ENCODE data around the gene STN1.
"Not testable (repeated sequence)": the region's sequence is repeated elsewhere in the genome, so short reads cannot be mapped to it uniquely, and the experiment has no call there.

STN1 gene

GRCh38 chr10:103858360-103858759, 59.6 kb downstream of the STN1 start:
- no peak for DNase-seq

DNA sequence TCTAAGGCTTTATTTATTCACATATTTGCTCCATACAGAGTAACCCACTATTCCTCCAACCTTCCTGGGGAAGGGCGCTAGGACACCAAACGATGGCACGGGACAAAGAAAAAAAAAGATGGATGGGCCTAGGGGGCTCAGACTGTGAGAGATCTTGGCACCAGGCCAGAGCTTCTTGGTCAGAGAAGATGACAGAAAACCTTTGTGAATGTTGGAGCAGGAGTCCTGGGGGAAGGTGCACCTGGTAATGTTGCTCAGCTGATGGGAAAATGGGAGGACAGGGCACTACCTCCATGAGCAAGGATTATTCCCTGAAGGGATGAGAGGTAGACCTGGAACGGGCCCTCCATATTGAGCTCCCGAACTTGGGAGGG, 61.2 kb downstream of the STN1 start:
- DNase-seq, result no peak

DNA sequence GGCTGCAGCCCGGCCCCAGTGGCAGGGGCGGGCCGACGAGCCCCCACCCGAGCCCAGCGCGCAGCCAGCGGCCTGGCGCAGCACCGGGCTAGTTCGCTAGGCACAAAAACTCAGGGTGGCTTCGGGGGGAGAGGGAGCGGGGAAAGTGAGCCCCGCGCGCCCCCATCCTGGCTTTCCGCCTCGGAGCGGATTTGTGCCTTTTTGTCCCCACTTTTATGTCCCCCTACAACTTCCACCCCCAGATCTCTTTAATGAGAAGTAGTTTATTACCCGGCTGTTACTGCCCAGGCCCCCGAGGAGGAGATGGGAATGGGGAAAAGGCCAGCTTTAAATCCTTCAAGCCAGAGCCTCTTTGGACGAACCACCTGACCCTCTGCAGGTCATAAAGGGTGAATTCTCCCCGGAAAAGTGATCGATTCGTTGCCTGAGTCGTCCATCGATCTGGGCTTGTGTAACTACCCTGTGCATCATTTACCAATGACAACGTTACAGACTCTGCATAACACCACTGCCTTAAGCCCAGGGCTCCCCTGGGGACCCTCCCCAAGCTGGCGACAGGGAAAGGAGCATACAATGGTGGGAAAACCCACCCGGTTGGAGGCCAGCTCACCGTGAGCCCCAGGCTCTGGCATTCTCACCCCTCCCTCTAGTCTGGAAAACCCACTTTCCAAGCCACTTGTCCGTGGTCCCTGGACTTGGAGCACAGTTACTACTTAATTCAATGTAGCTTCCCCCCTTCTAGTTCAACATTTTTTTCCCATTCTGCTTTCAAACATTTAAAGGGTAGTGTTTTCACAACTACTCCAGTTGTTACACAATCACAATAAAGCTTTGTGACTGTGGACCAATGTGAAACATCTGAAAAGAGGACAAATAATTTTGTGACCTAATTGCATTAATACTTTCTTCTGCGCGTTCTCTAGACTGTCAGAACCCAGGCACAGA, 61.9 kb downstream of the STN1 start:
- no peak for DNase-seq

- no peak for DNase-seq
Measured at GRCh38 chr10:103855424-103855823, 62.6 kb downstream of the STN1 start, which contains the start of gene SH3PXD2A. Gene SH3PXD2A (minus strand): TSS chr10:103855576. CDS start chr10:103855266, 310 bp downstream.

DNA sequence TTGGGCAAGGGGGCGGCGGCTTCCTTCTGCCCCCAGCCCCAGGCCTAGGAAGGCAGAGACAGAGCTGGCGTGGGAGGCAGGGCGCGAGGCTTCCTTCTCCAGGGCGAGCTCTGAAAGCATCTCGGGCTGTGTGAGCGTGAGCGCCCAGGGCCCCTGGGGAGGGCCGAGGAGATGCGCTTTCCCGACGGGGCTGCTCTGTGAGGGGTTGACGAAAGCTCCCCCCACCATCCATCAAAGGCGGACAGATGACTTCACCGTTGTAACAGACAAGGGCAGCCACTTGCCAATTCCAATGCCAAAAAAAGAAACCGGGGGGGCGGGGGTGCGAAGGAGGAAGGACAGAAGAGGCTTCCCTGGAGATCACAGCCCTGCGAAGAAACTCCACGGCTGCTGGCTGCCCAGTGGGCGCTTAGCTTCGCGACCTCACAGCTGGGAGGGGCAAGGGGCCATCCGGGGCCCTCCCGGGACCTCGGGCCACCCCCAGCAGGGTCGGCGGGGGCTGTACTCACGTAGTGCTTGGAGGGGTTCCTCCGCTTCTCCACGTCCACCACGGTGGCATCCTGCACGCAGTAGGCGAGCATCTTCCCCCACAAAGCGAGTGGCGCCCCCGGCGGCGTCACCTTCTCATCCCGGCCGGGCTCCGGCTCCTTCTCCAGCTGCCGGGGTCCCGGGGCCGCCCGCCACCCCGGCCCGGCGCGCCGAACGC, 63.1 kb downstream of the STN1 start:
- DNase-seq, result no peak

DNA sequence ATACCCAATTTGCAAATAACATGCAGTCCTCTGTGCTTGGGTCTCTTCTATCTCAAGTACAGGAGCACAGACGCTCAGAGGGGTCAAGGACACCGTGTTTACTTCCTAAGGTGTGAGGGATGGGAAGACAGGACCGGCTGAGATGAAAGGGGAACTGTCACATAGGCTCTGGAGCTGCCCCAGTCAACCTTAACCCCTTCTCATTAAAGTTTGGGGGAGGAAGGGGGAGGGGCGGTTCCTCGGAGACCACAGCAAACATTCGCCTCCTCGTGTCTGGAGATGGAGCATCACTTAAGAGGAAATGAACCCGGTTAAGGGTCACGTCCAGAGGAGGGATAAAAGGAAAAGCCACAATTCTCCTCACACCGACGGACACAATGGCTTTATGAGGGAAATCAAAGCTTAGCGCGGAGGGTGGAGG, 63.7 kb downstream of the STN1 start:
- DNase-seq, result no peak

DNA sequence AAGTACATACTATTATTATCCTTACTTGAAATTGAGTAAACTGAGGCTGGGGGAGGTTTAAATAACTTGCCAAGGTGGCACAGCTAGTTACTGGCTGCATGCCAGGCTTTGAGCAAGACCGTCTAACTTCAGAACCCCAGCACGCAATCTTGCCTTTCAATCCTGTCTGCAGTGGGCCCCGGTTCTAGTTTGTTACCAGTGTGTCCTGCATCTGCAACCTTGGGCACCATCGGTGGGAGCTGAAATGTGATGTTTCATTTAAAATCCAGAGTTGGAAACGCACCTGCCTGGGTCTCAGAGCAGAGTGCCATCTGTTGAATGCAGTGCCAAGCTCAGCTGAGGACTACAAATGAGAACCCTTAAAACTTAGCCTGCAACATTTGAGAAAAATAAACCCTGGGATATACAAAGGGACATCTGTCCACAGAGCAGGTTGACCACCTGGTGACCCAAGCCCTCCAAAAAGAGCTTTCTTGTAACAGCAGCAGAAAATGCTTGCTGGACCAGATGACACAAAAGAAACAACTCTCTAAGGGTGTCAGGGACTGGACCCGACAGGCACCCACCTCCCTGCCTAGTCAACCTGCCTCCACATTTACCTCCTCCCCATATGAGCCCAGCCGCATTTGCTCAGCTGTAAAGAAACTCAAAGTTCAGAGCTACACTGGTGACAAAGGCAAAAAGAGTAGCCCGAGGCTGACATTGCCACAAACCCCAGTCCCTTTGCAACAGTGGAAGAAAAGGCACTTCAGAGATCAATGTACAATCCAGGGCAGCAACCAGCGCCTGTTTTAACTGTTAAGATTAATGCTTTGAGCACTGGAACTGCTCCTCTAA, 64.3 kb downstream of the STN1 start:
- DNase-seq, result no peak

DNA sequence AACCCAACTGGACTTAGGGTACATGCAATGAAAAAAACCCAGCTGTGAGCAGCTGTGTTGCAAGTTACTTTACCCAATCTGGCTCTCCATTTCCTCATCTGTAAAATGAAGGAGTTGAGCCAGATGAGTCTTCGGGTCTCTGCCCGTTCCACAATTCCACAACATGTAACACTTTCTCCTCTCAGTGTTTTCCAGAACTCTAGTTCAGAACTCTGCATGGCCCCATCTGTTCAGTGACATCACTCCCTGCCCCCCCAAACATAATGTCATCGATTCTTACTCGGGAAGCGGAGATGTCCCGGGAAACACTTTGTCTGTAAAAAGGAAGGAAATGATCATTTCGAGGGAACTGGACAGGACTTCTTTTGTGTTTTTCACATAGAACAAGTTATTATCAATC, 65.1 kb downstream of the STN1 start:
- DNase-seq, result no peak

DNA sequence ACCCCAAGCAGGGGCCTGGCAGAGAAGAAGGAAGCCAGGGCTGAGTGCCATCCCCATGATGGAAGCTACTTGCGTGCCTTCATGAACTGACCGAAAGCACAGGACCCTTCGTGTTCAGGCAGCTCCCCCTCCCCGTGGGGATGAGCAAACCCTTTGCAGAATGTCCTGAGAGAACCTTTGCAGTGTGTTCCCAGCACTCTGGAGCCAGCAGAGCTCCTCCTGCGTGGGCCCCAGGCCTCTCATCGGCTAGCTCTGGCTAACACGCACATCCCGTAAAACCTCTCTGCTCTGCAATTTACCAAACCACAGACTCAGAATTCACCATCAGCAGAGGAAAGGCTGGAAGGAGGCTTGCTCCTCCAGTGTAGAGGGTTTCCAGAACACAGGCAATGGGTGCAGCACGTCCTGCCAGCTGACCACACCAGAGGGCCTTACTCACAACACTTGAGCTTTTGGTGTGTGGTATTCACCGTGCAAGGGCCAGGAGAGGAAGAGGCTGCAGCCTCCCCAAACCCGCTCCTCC, 65.7 kb downstream of the STN1 start:
- DNase-seq, result no peak

DNA sequence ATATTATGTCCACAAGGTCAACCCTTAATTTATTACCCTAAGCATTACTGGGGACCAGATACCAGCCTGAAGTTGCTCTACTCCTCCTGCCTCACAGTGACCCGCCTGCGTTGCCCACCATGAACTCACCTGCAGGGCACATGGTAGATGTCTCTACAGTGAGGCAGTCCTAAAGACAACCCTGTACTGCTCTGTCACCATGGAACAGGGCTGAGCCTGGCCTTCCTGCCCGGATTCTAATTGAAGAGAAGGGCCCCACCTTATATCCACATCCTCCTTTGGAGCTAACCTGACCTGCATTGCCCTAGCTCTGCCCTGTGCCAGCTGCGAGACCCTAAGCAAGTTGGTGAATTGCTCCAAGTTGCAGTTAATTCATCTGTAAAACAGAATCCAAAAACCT, 66.7 kb downstream of the STN1 start:
- no peak for DNase-seq

- DNase-seq, result no peak
Measured at GRCh38 chr10:103850572-103850895, 67.5 kb downstream of the STN1 start.

DNA sequence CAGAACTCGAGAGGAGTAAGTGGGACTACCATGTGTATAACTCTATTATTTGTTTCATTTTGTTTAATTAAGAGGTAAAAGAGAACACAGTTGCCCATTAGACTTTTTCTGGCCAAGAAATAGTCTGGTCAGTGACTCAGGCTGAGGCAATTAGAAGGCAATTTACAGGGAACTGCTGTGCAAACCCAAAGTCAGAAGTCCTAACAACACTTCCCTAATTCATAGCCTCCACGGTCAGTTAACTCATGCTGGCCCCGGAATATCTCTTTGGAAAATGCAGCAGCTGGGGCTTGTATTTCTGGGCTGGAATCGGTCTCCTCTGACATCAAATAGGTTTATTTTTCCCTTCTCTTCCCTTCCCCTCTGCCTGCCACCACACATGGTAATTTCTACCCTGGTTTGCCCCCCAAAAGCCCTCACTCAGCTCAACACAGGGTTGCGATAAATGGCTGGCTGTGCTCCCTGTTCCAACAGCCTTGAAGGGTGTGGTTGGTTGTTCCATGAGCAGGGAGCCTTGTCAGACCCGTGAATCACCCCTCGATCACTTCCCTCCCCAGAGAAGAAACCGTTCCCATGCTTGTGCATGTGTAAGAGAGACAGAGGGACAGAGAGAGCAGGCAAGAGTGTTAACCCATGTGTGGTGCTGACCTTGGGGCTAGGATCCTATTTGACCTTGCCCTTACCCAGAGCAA, 68.0 kb downstream of the STN1 start:
- no peak for DNase-seq

DNA sequence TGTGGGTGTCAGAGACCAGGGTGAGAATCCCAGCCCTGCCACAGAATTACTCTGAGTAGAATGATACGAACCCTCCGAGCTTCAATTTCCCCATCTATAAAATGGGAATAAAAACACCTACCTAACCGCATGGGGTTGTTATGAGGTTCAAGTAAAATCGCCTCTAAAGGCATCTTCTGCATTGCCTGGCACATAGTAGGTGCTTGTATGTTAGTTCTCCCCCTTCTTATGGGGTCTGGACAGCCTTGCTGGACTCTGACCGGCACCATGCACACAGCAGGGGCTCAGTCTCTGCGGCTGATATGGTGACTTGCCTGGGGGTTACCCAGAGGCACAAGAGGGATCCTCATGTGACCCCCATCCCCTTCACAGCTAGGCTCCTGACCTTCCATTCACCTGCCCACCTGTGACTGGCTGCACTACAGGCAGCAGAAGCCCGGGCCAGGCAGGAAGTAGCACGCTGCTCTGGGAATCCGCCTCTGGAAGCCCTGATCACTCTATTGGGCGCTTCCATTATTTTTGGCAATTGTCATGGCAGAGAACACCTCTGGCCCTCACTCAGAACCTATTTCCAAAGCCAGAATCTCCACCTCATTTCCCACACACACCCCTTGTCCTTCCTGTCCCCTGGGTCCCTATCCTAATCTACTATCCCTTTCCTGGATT, 68.6 kb downstream of the STN1 start:
- no peak for DNase-seq

GRCh38 chr10:103847909-103848468, 70.0 kb downstream of the STN1 start:
- no peak for DNase-seq

DNA sequence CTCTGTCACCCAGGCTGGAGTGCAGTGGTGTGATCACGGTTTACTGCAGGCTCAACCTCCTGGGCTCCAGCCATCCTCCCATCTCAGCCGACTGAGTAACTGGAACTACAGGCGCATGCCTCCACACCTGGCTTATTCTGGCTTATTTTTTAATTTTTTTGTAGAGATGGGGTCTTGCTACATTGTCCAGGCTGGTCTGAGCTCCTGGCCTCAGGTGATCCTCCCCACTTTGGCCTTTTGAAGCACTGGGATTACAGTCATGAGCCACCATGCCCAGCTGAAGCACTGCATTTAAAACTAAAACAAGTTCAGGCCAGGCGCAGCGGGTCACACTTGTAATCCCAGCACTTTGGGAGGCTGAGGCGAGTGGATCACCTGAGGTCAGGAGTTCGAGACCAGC, 70.6 kb downstream of the STN1 start:
- no peak for DNase-seq

- no peak for DNase-seq
Measured at GRCh38 chr10:103845972-103846371, 72.0 kb downstream of the STN1 start.

DNA sequence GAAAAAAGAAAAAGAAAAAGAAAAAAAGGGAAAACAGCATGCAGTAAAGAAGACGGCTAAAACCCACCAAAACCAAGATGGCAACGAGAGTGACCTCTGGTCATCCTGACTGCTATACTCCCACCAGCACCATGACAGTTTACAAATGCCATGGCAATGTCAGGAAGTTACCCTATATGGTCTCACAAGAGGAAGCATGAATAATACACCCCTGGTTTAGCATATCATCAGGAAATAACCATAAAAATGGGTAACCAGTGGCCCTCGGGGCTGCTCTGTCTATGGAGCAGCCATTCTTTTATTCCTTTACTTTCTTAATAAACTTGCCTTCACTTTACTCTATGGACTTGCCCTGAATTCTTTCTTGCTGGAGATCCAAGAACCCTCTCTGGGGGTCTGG, 72.6 kb downstream of the STN1 start:
- not testable (repeated sequence) for DNase-seq

GRCh38 chr10:103843854-103844570, 74.0 kb downstream of the STN1 start:
- DNase-seq, result no peak

GRCh38 chr10:103843045-103843444, 74.9 kb downstream of the STN1 start:
- DNase-seq, result no peak

DNA sequence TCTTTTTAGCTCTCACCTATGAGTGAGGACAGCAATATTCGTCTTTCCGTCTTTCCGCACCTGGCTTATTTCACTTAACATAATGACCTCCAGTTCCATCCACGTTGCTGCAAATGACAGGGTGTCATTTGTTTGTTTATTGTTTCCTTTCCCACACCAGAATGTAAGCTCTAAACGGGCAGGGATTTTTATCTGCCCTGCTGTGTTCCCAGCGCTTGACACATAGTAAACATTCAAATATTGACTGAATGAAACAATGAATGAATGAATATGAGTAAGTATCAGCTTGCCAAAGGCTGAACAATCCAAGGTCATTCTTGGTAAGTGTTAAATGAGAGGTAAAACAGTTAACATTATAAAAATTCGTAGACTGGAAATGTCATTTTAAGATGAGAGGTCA, 75.4 kb downstream of the STN1 start:
- DNase-seq, result no peak

- DNase-seq, result no peak
Measured at GRCh38 chr10:103841519-103841918, 76.5 kb downstream of the STN1 start.

Data from NCI-H2081 treated with DMSO at 0.1 percent for 48 hours (cell line).